K562 (cell line): ENCODE data around the gene HOXB5. TPM values are rescaled to one million over a fixed set of nuclear protein-coding genes. Genes with fewer than 3 reads are reported as not detected.
A peak's percentile ranks its signal among the peaks of the same experiment; 100 is the strongest.

Source experiments
- BRD9 ChIP-seq: fragments of 450-650 bp; IDR thresholded peaks from 2 replicates; pipeline ENCODE4 v1.6.1; 2018; ENCODE audit warnings: low read depth; ENCODE audit not compliant: partially characterized antibody
- CBX1 ChIP-seq: sonication (generic); IDR thresholded peaks from 2 replicates; pipeline ENCODE4 v1.6.1; 2016; ENCODE audit warnings: antibody characterized with exemption, low read depth, mild to moderate bottlenecking
- CBX2 ChIP-seq: fragments of 200-600 bp; sonication (generic); IDR thresholded peaks from one replicate; pipeline ENCODE4 v1.6.1; 2012; ENCODE audit warnings: mild to moderate bottlenecking, low read length, inconsistent platforms; ENCODE audit not compliant: insufficient read depth, poor library complexity, severe bottlenecking
- CSDE1 ChIP-seq, 2 experiments: fragments of 450-650 bp; IDR thresholded peaks; 2 replicates each; pipeline ENCODE4 v1.6.1; 2016; ENCODE audit warnings: mild to moderate bottlenecking in 1 of 2
- DPF2 ChIP-seq: fragments of 450-650 bp; IDR thresholded peaks from 2 replicates; pipeline ENCODE4 v1.6.1; 2016
- E2F6 ChIP-seq, 2 experiments: IDR thresholded peaks; 2 replicates each; pipeline ENCODE4 v1.6.1; 2011; ENCODE audit warnings: borderline replicate concordance in 1 of 2, control low read depth in 1 of 2, low read depth in 1 of 2, low read length in 1 of 2, mild to moderate bottlenecking in 1 of 2, mixed read lengths in 1 of 2, moderate library complexity in 1 of 2; ENCODE audit not compliant: insufficient read depth in 1 of 2, insufficient read length in 1 of 2, poor library complexity in 1 of 2, severe bottlenecking in 1 of 2; ENCODE audit errors: extremely low read depth in 1 of 2
- FOXO4 ChIP-seq: fragments of 450-650 bp; formaldehyde crosslinking; IDR thresholded peaks from 2 replicates; pipeline ENCODE4 v1.4.0; 2020; ENCODE audit warnings: mild to moderate bottlenecking, moderate library complexity
- GABPA ChIP-seq: fragments of 200-800 bp; sonication (Bioruptor generic); conservative IDR thresholded peaks from 2 replicates; pipeline ENCODE4 v1.6.1; 2016; ENCODE audit warnings: low read depth, missing genetic modification characterization, missing compliant biosample characterization
- HNRNPUL1 ChIP-seq: fragments of 200-400 bp; formaldehyde crosslinking; IDR thresholded peaks from 2 replicates; pipeline ENCODE4 v1.6.1; 2017; ENCODE audit warnings: low read length
- JUN ChIP-seq, 2 experiments: sonication (generic) in 1 of 2; formaldehyde crosslinking in 1 of 2; IDR thresholded peaks; 2 replicates each; pipeline versions ENCODE4 v1.6.1 to v1.8.0; 2012 to 2022; ENCODE audit warnings: borderline replicate concordance in 2 of 2, mild to moderate bottlenecking in 2 of 2, improper control_type of control experiment in 1 of 2, low read depth in 1 of 2, low read length in 1 of 2, missing genetic modification reagents in 1 of 2
- MBD1 ChIP-seq: fragments of 250-450 bp; sonication (Bioruptor Pico); IDR thresholded peaks from 2 replicates; pipeline ENCODE4 v1.8.0; 2022; ENCODE audit warnings: inconsistent platforms
- MEF2D ChIP-seq: conservative IDR thresholded peaks from 2 replicates; pipeline ENCODE4 v1.6.1; 2016; ENCODE audit warnings: low read depth, missing genetic modification characterization, missing compliant biosample characterization
- NCOA1 ChIP-seq: fragments of 450-650 bp; IDR thresholded peaks from 2 replicates; pipeline ENCODE4 v1.6.1; 2016; ENCODE audit warnings: low read depth
- STAT5B ChIP-seq: fragments of 250-450 bp; sonication (Bioruptor Pico); IDR thresholded peaks from 2 replicates; pipeline ENCODE4 v1.8.0; 2021; ENCODE audit warnings: mild to moderate bottlenecking, inconsistent platforms
- USF2 ChIP-seq: sonication (generic); formaldehyde crosslinking; IDR thresholded peaks from 2 replicates; pipeline ENCODE4 v1.5.0; 2020; ENCODE audit warnings: missing genetic modification reagents
- polyA plus RNA-seq, 8 experiments: library from polyadenylated mRNA; depleted of rRNA in 4 of 8; stranded (reverse) in 5 of 8; unstranded in 3 of 8; fragments of >200 nt; fragmentation: Nextera tagmentation in 2 of 8; fragmentation: Illumina TruSeq in 1 of 8; extraction: Ambion mirVana in 2 of 8; extraction: Trizol in 1 of 8; gene quantifications; 2 replicates each; pipeline versions ENCODE4 v1.2.1 to v1.2.3, GENCODE V29; 2011 to 2014; ENCODE audit warnings: inconsistent platforms in 1 of 8, missing spikeins in 1 of 8
- total RNA-seq, 7 experiments: library from RNA; depleted of rRNA in 6 of 7; stranded (reverse); fragments of >200 nt in 6 of 7; fragmentation: Illumina TruSeq in 2 of 7; extraction: Trizol in 2 of 7; gene quantifications; 2 replicates each; pipeline versions ENCODE4 v1.2.1 to v1.2.3, GENCODE V29; 2011 to 2021; ENCODE audit warnings: low replicate concordance in 1 of 7
- TF ChIP-seq, protein P1 (sequence below): fragments of 450-650 bp; formaldehyde crosslinking; IDR thresholded peaks from 2 replicates; pipeline ENCODE4 v1.4.0; 2020; ENCODE audit warnings: mild to moderate bottlenecking, moderate library complexity
- TF ChIP-seq, protein P2 (sequence below): fragments of 450-650 bp; IDR thresholded peaks from 2 replicates; pipeline ENCODE4 v1.6.1; 2017; ENCODE audit warnings: mild to moderate bottlenecking, moderate library complexity

HOXB5 gene
- total and polyA plus RNA-seq, 9 of the 15 experiments (the other 6 are each of a cell fraction or from before 2014, with no cell fraction given) = 0.24 to 2.7 (median 0.65) TPM

- TF ChIP-seq CBX2 (no peak), GABPA (peak; percentile 52; the same call in 1 of the 2 replicates), HNRNPUL1 (no peak), E2F6 (IDR thresholded peaks at IDR 0.05; ENCODE audit: borderline replicate concordance in 1 of 2, extremely low read depth in 1 of 2, insufficient read depth in 1 of 2, insufficient read length in 1 of 2, low read depth in 1 of 2, low read length in 1 of 2, poor library complexity in 1 of 2, severe bottlenecking in 1 of 2) (no peak), JUN (IDR thresholded peaks at IDR 0.05; ENCODE audit: borderline replicate concordance, low read depth, low read length) (peak; percentile 83), JUN (CRISPR knock-in tag; IDR thresholded peaks at IDR 0.05; ENCODE audit: borderline replicate concordance) (no peak; the same call in 1 of the 2 replicates), DPF2 (peak; percentile 86), FOXO4 (CRISPR knock-in tag) (no peak), CSDE1 (IDR thresholded peaks at IDR 0.05) (no peak), MBD1 (CRISPR knock-in tag) (no peak), NCOA1 (peak; percentile 89), USF2 (CRISPR knock-in tag) (no peak), CBX1 (no peak), STAT5B (CRISPR knock-in tag) (no peak), MEF2D (0 out of 2 replicates have a peak, but pooled peaks have one; percentile 33), BRD9 (no peak)
- TF ChIP-seq, protein P1, sequence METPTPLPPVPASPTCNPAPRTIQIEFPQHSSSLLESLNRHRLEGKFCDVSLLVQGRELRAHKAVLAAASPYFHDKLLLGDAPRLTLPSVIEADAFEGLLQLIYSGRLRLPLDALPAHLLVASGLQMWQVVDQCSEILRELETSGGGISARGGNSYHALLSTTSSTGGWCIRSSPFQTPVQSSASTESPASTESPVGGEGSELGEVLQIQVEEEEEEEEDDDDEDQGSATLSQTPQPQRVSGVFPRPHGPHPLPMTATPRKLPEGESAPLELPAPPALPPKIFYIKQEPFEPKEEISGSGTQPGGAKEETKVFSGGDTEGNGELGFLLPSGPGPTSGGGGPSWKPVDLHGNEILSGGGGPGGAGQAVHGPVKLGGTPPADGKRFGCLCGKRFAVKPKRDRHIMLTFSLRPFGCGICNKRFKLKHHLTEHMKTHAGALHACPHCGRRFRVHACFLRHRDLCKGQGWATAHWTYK (CRISPR knock-in tag) = no peak; the same call in 1 of the 2 replicates
- TF ChIP-seq, protein P2, sequence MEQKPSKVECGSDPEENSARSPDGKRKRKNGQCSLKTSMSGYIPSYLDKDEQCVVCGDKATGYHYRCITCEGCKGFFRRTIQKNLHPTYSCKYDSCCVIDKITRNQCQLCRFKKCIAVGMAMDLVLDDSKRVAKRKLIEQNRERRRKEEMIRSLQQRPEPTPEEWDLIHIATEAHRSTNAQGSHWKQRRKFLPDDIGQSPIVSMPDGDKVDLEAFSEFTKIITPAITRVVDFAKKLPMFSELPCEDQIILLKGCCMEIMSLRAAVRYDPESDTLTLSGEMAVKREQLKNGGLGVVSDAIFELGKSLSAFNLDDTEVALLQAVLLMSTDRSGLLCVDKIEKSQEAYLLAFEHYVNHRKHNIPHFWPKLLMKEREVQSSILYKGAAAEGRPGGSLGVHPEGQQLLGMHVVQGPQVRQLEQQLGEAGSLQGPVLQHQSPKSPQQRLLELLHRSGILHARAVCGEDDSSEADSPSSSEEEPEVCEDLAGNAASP = no peak
Observed at GRCh38 chr17:48626245-48627117, 32.9 kb upstream of the HOXB5 start, which contains the start of gene HOXB9 (continued).
